ENCODE data around the gene XRCC5. TPM values are rescaled to one million over a fixed set of nuclear protein-coding genes. Genes with fewer than 3 reads are reported as not detected.

The XRCC5 gene
- total RNA-seq, 4 donors from 2014 or later: 113 to 149 (median 137) TPM

DNA sequence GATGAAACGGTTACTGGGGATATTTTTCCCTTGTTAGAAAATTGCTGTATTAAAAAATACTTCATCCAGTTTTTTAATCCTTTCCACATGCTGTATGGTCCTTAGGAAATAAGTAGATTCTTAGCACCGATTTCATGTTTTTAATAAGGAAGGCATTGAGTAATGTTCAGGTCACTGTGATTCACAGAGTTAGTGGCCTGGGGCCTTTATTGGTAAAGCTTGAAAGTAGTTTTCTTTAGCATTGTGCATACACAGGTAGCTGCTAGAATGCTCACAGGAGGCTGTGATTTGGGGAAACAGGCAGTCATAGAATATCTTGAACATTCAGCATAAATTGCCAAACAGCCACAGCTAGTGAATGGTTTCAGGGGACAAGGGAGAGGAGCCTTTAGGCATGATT, 79.8 kb downstream of the XRCC5 start:
- no peak for TF ChIP-seq EP300 (IDR thresholded peaks at IDR 0.05)
- TF ChIP-seq, protein P1, sequence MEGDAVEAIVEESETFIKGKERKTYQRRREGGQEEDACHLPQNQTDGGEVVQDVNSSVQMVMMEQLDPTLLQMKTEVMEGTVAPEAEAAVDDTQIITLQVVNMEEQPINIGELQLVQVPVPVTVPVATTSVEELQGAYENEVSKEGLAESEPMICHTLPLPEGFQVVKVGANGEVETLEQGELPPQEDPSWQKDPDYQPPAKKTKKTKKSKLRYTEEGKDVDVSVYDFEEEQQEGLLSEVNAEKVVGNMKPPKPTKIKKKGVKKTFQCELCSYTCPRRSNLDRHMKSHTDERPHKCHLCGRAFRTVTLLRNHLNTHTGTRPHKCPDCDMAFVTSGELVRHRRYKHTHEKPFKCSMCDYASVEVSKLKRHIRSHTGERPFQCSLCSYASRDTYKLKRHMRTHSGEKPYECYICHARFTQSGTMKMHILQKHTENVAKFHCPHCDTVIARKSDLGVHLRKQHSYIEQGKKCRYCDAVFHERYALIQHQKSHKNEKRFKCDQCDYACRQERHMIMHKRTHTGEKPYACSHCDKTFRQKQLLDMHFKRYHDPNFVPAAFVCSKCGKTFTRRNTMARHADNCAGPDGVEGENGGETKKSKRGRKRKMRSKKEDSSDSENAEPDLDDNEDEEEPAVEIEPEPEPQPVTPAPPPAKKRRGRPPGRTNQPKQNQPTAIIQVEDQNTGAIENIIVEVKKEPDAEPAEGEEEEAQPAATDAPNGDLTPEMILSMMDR (IDR thresholded peaks at IDR 0.05): no peak
- TF ChIP-seq POLR2AphosphoS5 (IDR thresholded peaks at IDR 0.05): no peak
- no peak for TF ChIP-seq POLR2A (IDR thresholded peaks at IDR 0.05; ENCODE audit: low read depth)
- 80% methylated on average over 2 of the region's 2 CpGs for WGBS
- intact Hi-C loops (cut with DNase I): no loop called here
- Histone ChIP-seq H3K4me3 (no peak overlapping the region), H3K27me3 (no peaks in the 10 kb centered on the region), H3K4me1 (peaks cover 7 to 13% (median 12%) of the 10 kb centered on the region in 4 donors), H3K27ac (replicated peaks in 1 of 4) (no peak overlapping the region), H3K9me3 (no peaks in the 10 kb centered on the region), H3K36me3 (peaks cover 13 to 49% (median 41%) of the 10 kb centered on the region in 4 donors)
- DNase-seq (ENCODE audit: extremely low spot score): no peak

DNA sequence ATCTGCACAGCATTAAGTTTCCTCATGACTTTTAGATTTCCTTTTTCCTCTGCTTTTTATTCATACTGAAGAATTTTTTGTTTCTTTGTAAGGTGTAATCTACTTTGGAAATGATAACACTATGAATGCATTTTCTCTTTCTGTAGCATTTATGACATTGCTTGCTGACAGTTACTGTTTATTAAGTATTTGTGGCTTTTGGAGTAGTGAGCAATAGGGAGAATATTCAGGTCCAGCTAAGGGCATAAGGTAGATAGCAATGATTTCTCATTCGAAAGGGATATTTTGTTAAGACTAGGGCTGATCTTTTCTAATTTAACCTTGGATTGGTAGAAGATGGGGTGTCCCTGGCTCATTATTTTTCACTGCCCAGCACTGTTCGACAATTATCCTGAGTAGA, 80.3 kb downstream of the XRCC5 start:
- H3K36me3 ChIP-seq: peaks cover 15 to 51% (median 41%) of the 10 kb centered on the region in 4 donors
- intact Hi-C loops (cut with DNase I): no loop called here
- no peak overlapping the region for H3K27ac ChIP-seq (replicated peaks in 1 of 4)

DNA sequence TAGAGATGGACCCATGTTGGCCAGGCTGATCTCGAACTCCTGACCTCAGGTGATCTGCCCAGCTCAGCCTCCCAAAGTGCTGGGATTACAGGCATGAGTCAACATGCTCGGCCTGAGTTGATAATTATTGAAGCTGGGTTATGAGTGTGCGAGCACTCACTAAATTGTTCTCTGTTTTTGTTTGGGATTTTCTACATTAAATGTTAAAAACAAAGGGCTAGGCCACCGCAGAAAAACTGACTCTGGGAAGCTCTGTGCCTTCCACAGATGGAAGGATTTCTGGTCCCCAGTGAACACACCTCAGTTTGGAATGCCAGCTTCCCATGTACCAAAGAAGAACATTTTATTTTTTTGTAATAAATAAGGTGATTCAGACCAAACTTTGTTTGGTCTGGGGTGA, 83.0 kb downstream of the XRCC5 start:
- intact Hi-C loops (cut with DNase I): no loop called here
- H3K27ac ChIP-seq (replicated peaks in 1 of 4): no peak overlapping the region
- no peaks in the 10 kb centered on the region for H3K27me3 ChIP-seq
- WGBS: 91% methylated on average over 4 of the region's 4 CpGs
- H3K4me3 ChIP-seq: no peak overlapping the region
- peaks cover 1 to 12% (median 11%) of the 10 kb centered on the region in 4 donors for H3K4me1 ChIP-seq
- H3K36me3 ChIP-seq: peaks cover 25 to 73% (median 59%) of the 10 kb centered on the region in 4 donors
- no peak for DNase-seq (ENCODE audit: extremely low spot score)
- no peaks in the 10 kb centered on the region for H3K9me3 ChIP-seq
- TF ChIP-seq, protein P1 (IDR thresholded peaks at IDR 0.05): no peak

More for the DNA sequence above, 80.3 kb downstream of the XRCC5 start:
- no peaks in the 10 kb centered on the region for H3K27me3 ChIP-seq
- TF ChIP-seq, protein P1 (IDR thresholded peaks at IDR 0.05): no peak
- no peak for TF ChIP-seq POLR2A (IDR thresholded peaks at IDR 0.05; ENCODE audit: low read depth)
- TF ChIP-seq EP300 (IDR thresholded peaks at IDR 0.05): no peak
- TF ChIP-seq POLR2AphosphoS5 (IDR thresholded peaks at IDR 0.05): no peak
- H3K4me1 ChIP-seq: peaks cover 7 to 12% (median 11%) of the 10 kb centered on the region in 4 donors
- DNase-seq (ENCODE audit: extremely low spot score): no peak
- 95% methylated on average over 2 of the region's 2 CpGs for WGBS
- H3K9me3 ChIP-seq: no peaks in the 10 kb centered on the region
- H3K4me3 ChIP-seq: no peak overlapping the region

DNA sequence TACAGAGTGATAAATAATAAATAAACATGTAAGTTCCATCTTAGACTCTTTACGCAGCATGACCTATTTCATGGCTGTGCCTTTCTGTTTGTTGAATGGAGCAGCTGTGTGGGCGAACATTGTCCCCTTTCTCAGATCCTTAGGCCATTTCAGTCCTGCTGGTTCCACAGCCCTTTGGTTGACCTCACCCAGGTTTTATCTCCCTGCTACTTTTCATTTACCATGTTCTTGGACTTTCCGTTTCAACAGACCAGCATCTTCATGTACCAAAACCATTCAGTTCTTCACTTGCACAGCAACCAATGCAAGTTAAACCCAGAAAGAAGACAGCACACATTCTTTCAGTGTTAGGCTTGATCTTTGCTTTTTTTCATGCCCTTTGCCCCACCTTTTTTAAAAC, 83.8 kb downstream of the XRCC5 start:
- no peak overlapping the region for H3K27ac ChIP-seq (replicated peaks in 1 of 4)
- no peak for DNase-seq (ENCODE audit: extremely low spot score)
- intact Hi-C loops (cut with DNase I): no loop called here
- no peak overlapping the region for H3K4me3 ChIP-seq
- TF ChIP-seq POLR2A (IDR thresholded peaks at IDR 0.05; ENCODE audit: low read depth): no peak
- TF ChIP-seq, protein P1 (IDR thresholded peaks at IDR 0.05): no peak
- no peak for TF ChIP-seq POLR2AphosphoS5 (IDR thresholded peaks at IDR 0.05)
- TF ChIP-seq EP300 (IDR thresholded peaks at IDR 0.05): no peak
- no peaks in the 10 kb centered on the region for H3K27me3 ChIP-seq
- H3K4me1 ChIP-seq: peaks cover 0 to 10% (median 4%) of the 10 kb centered on the region in 4 donors
- H3K9me3 ChIP-seq: no peaks in the 10 kb centered on the region
- peaks cover 29 to 80% (median 66%) of the 10 kb centered on the region in 4 donors for H3K36me3 ChIP-seq
- 96% methylated on average over 3 of the region's 3 CpGs for WGBS

DNA sequence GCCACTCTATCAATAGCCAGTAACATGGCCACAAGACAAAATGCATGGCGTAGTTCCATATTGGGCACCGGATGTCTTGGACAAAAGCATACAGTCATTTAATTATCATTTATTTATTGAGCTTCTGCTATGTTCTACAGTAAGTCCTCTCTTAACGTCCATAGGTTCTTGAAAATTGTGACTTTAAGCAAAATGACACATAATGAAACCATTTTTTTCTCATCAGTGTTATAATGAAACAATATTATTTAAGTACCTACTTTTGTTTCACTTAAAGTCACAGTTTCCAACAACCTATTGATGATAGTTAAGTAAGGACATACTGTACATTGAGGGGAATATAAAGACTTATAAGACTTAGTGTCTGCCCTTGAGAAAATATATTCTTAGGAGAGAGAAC, 84.9 kb downstream of the XRCC5 start:
- intact Hi-C loops (cut with DNase I): no loop called here
- H3K27me3 ChIP-seq: no peaks in the 10 kb centered on the region
- TF ChIP-seq, protein P1 (IDR thresholded peaks at IDR 0.05): no peak
- TF ChIP-seq EP300 (IDR thresholded peaks at IDR 0.05) (no peak), POLR2A (IDR thresholded peaks at IDR 0.05; ENCODE audit: low read depth) (no peak), POLR2AphosphoS5 (IDR thresholded peaks at IDR 0.05) (no peak)
- no peaks in the 10 kb centered on the region for H3K9me3 ChIP-seq
- no peak overlapping the region for H3K27ac ChIP-seq (replicated peaks in 1 of 4)
- H3K4me3 ChIP-seq: no peak overlapping the region
- peaks cover 38 to 90% (median 76%) of the 10 kb centered on the region in 4 donors for H3K36me3 ChIP-seq
- DNase-seq (ENCODE audit: extremely low spot score): no peak
- WGBS: 95% methylated on average over 3 of the region's 3 CpGs
- H3K4me1 ChIP-seq: peaks cover 0 to 3% (median 0%) of the 10 kb centered on the region in 4 donors
